Cardiac fibroblast (primary cell): Measurements from ENCODE around the gene FURIN.
A peak's percentile ranks its signal among the peaks of the same experiment; 100 is the strongest.

Experiments used
- DNase-seq, 2 donors: peaks; one replicate each; pipeline versions ENCODE4 v3.0.0 to v3.0.0-alpha.2; 2010; ENCODE audit warnings: low read depth in 2 of 2
- H3K4me3 ChIP-seq, 2 donors: replicated peaks in 1 of 2; 1 replicate in 1 of 2; 2 replicates in 1 of 2; pipeline ENCODE4 v1.5.1; 2011; ENCODE audit warnings: low read depth in 2 of 2, low read length in 2 of 2, mild to moderate bottlenecking in 2 of 2, moderate library complexity in 1 of 2
- CTCF ChIP-seq: IDR thresholded peaks from one replicate; pipeline ENCODE4 v1.5.1; 2011; ENCODE audit warnings: low read depth, mild to moderate bottlenecking, low read length, inconsistent platforms

The FURIN gene

GRCh38 chr15:90863987-90864386 lies 4.4 kb upstream of the FURIN start:
- no peak overlapping the region for H3K4me3 ChIP-seq
- DNase-seq, result peak in 1 of 2 donors; percentile 24
- TF ChIP-seq CTCF, result no peak

GRCh38 chr15:90864507-90864906 lies 3.9 kb upstream of the FURIN start:
- DNase-seq, result no peak
- TF ChIP-seq CTCF, result no peak
- no peak overlapping the region for H3K4me3 ChIP-seq

GRCh38 chr15:90865702-90866101 lies 2.7 kb upstream of the FURIN start:
- no peak for DNase-seq
- H3K4me3 ChIP-seq, result no peak overlapping the region
- no peak for TF ChIP-seq CTCF

- no peak for TF ChIP-seq CTCF
- no peak overlapping the region for H3K4me3 ChIP-seq
- no peak for DNase-seq
These were observed 2.1 kb upstream of the FURIN start for GRCh38 chr15:90866161-90866715.

- H3K4me3 ChIP-seq, result no peak overlapping the region
- TF ChIP-seq CTCF, result no peak
- DNase-seq, result no peak
These were observed 1.6 kb upstream of the FURIN start for GRCh38 chr15:90866800-90867199.

GRCh38 chr15:90869140-90869541 lies 753 bp downstream of the FURIN start:
- no peak for TF ChIP-seq CTCF
- no peak overlapping the region for H3K4me3 ChIP-seq
- no peak for DNase-seq
